ENCODE data around the gene TRNT1. TPM values are rescaled to one million over a fixed set of nuclear protein-coding genes. Genes with fewer than 3 reads are reported as not detected.

TRNT1 gene
- total RNA-seq, 1 experiment from 2014 or later: 21.4 TPM

- CTCF ChIA-PET: no interaction called here
- peaks cover 10% of the 10 kb centered on the region; the same call in 1 of the 2 replicates for H3K27me3 ChIP-seq (ENCODE audit: insufficient read depth, low read length)
Measured at GRCh38 chr3:3189961-3190360, 63.2 kb downstream of the TRNT1 start.

More at GRCh38 chr3:3189961-3190360, 63.2 kb downstream of the TRNT1 start:
- ChIA-PET POLR2A (no interaction called here), RAD21 (ENCODE audit: low non-redundant PET in 1 of 2, low total read pairs in 2 of 2, uncharacterized antibody in 2 of 2, unreplicated experiment in 2 of 2) (no interaction called here)
- H3K9me2 ChIP-seq (ENCODE audit: insufficient read depth): no peaks in the 10 kb centered on the region
- no peaks in the 10 kb centered on the region for H3K36me3 ChIP-seq (ENCODE audit: control insufficient read depth in 1 of 2, insufficient read depth in 2 of 2, low read length in 2 of 2)
- H4K20me1 ChIP-seq (ENCODE audit: insufficient read depth): no peaks in the 10 kb centered on the region
- no TSS peak for BruUV-seq (replicated peaks)
- no peak overlapping the region for H2AFZ ChIP-seq (ENCODE audit: low read depth, low read length, poor library complexity, severe bottlenecking)
- H3K4me3 ChIP-seq (replicated peaks in 1 of 2; ENCODE audit: low read depth in 1 of 2, low read length in 2 of 2): no peak overlapping the region
- no peaks in the 10 kb centered on the region for H3K9me3 ChIP-seq (ENCODE audit: control insufficient read depth in 1 of 2, insufficient read depth in 1 of 2, low read depth in 1 of 2, low read length in 2 of 2)
- H3K79me2 ChIP-seq (ENCODE audit: insufficient read depth, low read length): no peaks in the 10 kb centered on the region
- TF ChIP-seq RAD21 (IDR thresholded peaks at IDR 0.05; ENCODE audit: low read depth) (no peak), ELF1 (IDR thresholded peaks at IDR 0.05; ENCODE audit: borderline replicate concordance, low read depth) (no peak), ZBTB33 (IDR thresholded peaks at IDR 0.05; ENCODE audit: extremely low read depth, insufficient replicate concordance, low read length) (no peak), JUND (IDR thresholded peaks at IDR 0.05) (no peak), CTCF (IDR thresholded peaks at IDR 0.05 in 2 of 3, conservative IDR thresholded peaks at IDR 0.05 in 1 of 3; ENCODE audit: borderline replicate concordance in 1 of 3, insufficient read depth in 1 of 3, low read depth in 2 of 3, low read length in 2 of 3) (no peak), EZH2 (IDR thresholded peaks at IDR 0.05) (no peak), POLR2A (IDR thresholded peaks at IDR 0.05; ENCODE audit: borderline replicate concordance, extremely low read depth, insufficient read depth, insufficient read length) (no peak), EGR1 (IDR thresholded peaks at IDR 0.05; ENCODE audit: low read depth) (no peak), EZH2phosphoT487 (IDR thresholded peaks at IDR 0.05; ENCODE audit: borderline replicate concordance) (no peak), SP1 (IDR thresholded peaks at IDR 0.05; ENCODE audit: low read depth) (no peak), FOSL1 (IDR thresholded peaks at IDR 0.05; ENCODE audit: low read depth) (no peak), CBX3 (IDR thresholded peaks at IDR 0.05; ENCODE audit: low read depth) (no peak), ZFX (IDR thresholded peaks at IDR 0.05) (no peak), ZNF274 (IDR thresholded peaks at IDR 0.05; ENCODE audit: low read depth, low read length) (no peak), SIN3A (IDR thresholded peaks at IDR 0.05; ENCODE audit: low read depth) (no peak)
- TF ChIP-seq, protein P1, sequence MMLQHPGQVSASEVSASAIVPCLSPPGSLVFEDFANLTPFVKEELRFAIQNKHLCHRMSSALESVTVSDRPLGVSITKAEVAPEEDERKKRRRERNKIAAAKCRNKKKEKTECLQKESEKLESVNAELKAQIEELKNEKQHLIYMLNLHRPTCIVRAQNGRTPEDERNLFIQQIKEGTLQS (IDR thresholded peaks at IDR 0.05): no peak
- TF ChIP-seq, protein P2, sequence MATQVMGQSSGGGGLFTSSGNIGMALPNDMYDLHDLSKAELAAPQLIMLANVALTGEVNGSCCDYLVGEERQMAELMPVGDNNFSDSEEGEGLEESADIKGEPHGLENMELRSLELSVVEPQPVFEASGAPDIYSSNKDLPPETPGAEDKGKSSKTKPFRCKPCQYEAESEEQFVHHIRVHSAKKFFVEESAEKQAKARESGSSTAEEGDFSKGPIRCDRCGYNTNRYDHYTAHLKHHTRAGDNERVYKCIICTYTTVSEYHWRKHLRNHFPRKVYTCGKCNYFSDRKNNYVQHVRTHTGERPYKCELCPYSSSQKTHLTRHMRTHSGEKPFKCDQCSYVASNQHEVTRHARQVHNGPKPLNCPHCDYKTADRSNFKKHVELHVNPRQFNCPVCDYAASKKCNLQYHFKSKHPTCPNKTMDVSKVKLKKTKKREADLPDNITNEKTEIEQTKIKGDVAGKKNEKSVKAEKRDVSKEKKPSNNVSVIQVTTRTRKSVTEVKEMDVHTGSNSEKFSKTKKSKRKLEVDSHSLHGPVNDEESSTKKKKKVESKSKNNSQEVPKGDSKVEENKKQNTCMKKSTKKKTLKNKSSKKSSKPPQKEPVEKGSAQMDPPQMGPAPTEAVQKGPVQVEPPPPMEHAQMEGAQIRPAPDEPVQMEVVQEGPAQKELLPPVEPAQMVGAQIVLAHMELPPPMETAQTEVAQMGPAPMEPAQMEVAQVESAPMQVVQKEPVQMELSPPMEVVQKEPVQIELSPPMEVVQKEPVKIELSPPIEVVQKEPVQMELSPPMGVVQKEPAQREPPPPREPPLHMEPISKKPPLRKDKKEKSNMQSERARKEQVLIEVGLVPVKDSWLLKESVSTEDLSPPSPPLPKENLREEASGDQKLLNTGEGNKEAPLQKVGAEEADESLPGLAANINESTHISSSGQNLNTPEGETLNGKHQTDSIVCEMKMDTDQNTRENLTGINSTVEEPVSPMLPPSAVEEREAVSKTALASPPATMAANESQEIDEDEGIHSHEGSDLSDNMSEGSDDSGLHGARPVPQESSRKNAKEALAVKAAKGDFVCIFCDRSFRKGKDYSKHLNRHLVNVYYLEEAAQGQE (IDR thresholded peaks at IDR 0.05; ENCODE audit: low read depth): no peak
- H3K4me1 ChIP-seq (ENCODE audit: control insufficient read depth in 1 of 2, insufficient read depth in 2 of 2, low read length in 2 of 2): no peaks in the 10 kb centered on the region
- no peak overlapping the region for H3K4me2 ChIP-seq (ENCODE audit: low read length)
- intact Hi-C loops (cut with micrococcal nuclease): no loop called here
- H3K9ac ChIP-seq (ENCODE audit: low read length): no peak overlapping the region
- DNase-seq (ENCODE audit: low read depth, low spot score): no peak
- no peak for ATAC-seq
- no peak overlapping the region for H3K27ac ChIP-seq (ENCODE audit: low read depth, low read length)
